H9 (cell line): Measurements from ENCODE around the gene OR10D3. TPM values are rescaled to one million over a fixed set of nuclear protein-coding genes. Genes with fewer than 3 reads are reported as not detected.

Source experiments
- DNase-seq: peaks from one replicate; pipeline ENCODE4 v3.0.0-alpha.2; 2017
- H2AFZ ChIP-seq: one replicate; pipeline ENCODE4 v1.6.1; 2013; ENCODE audit warnings: mild to moderate bottlenecking, low read length, control low read depth, moderate library complexity
- H2AK5ac ChIP-seq: 2 replicates; pipeline ENCODE4 v1.6.1; 2013; ENCODE audit warnings: low read length, control low read depth, mixed read lengths; ENCODE audit not compliant: insufficient read length
- H2BK120ac ChIP-seq: one replicate; pipeline ENCODE4 v1.6.1; 2013; ENCODE audit warnings: low read depth, mild to moderate bottlenecking, low read length, control low read depth, inconsistent platforms; ENCODE audit not compliant: poor library complexity, severe bottlenecking
- H2BK12ac ChIP-seq: 2 replicates; pipeline ENCODE4 v1.6.1; 2013; ENCODE audit warnings: low read length, control low read depth, mixed read lengths, low read depth; ENCODE audit not compliant: insufficient read length
- H2BK15ac ChIP-seq: 2 replicates; pipeline ENCODE4 v1.6.1; 2013; ENCODE audit warnings: low read depth, low read length, control low read depth
- H2BK20ac ChIP-seq: one replicate; pipeline ENCODE4 v1.6.1; 2013; ENCODE audit warnings: low read depth, mild to moderate bottlenecking, low read length, control low read depth, inconsistent platforms; ENCODE audit not compliant: poor library complexity, severe bottlenecking
- H2BK5ac ChIP-seq: 2 replicates; pipeline ENCODE4 v1.6.1; 2013; ENCODE audit warnings: low read length, control low read depth, mixed read lengths; ENCODE audit not compliant: insufficient read length
- H3K14ac ChIP-seq: 2 replicates; pipeline ENCODE4 v1.6.1; 2013; ENCODE audit warnings: low read length, control low read depth; ENCODE audit not compliant: insufficient read depth
- H3K18ac ChIP-seq: 2 replicates; pipeline ENCODE4 v1.6.1; 2013; ENCODE audit warnings: low read depth, mild to moderate bottlenecking, mixed read lengths, low read length, control low read depth; ENCODE audit not compliant: insufficient read length
- H3K23ac ChIP-seq: 2 replicates; pipeline ENCODE4 v1.6.1; 2013; ENCODE audit warnings: low read length, control low read depth, mixed read lengths, low read depth; ENCODE audit not compliant: insufficient read length
- H3K23me2 ChIP-seq: 2 replicates; pipeline ENCODE4 v1.6.1; 2013; ENCODE audit warnings: low read depth, mild to moderate bottlenecking, mixed read lengths, low read length, control low read depth; ENCODE audit not compliant: insufficient read length, poor library complexity, severe bottlenecking
- H3K27ac ChIP-seq: 2 replicates; pipeline ENCODE4 v1.5.1; 2013; ENCODE audit warnings: low read length, control low read depth, mixed read lengths, low read depth; ENCODE audit not compliant: insufficient read length
- H3K27me3 ChIP-seq: 2 replicates; pipeline ENCODE4 v1.6.1; 2013; ENCODE audit warnings: low read length, control low read depth, inconsistent platforms; ENCODE audit not compliant: insufficient read depth
- H3K4ac ChIP-seq: 2 replicates; pipeline ENCODE4 v1.6.1; 2013; ENCODE audit warnings: low read depth, mild to moderate bottlenecking, control low read depth, inconsistent platforms, low read length, moderate library complexity
- H3K4me1 ChIP-seq: 2 replicates; pipeline ENCODE4 v1.6.1; 2013; ENCODE audit warnings: low read length, control low read depth, inconsistent platforms; ENCODE audit not compliant: insufficient read depth
- H3K4me2 ChIP-seq: 2 replicates; pipeline ENCODE4 v1.6.1; 2013; ENCODE audit warnings: low read length, control low read depth, mixed read lengths; ENCODE audit not compliant: insufficient read length, insufficient read depth
- H3K56ac ChIP-seq: 2 replicates; pipeline ENCODE4 v1.6.1; 2013; ENCODE audit warnings: low read depth, mild to moderate bottlenecking, mixed read lengths, low read length, control low read depth; ENCODE audit not compliant: insufficient read length
- H3K79me1 ChIP-seq: 2 replicates; pipeline ENCODE4 v1.6.1; 2013; ENCODE audit warnings: low read depth, mild to moderate bottlenecking, moderate library complexity, low read length, control low read depth, inconsistent platforms; ENCODE audit not compliant: insufficient read depth, poor library complexity, severe bottlenecking
- H3K79me2 ChIP-seq: 2 replicates; pipeline ENCODE4 v1.6.1; 2013; ENCODE audit warnings: low read length, control low read depth, inconsistent platforms; ENCODE audit not compliant: insufficient read depth
- H3K9ac ChIP-seq: 2 replicates; pipeline ENCODE4 v1.6.1; 2013; ENCODE audit warnings: low read length, control low read depth, mixed read lengths; ENCODE audit not compliant: insufficient read length; ENCODE audit errors: extremely low read depth
- H3K9me3 ChIP-seq: one replicate; pipeline ENCODE4 v1.6.1; 2013; ENCODE audit warnings: low read depth, low read length, inconsistent platforms; ENCODE audit not compliant: control insufficient read depth
- H3T11ph ChIP-seq: one replicate; pipeline ENCODE4 v1.6.1; 2013; ENCODE audit warnings: mild to moderate bottlenecking, low read length, control low read depth, inconsistent platforms
- H4K20me1 ChIP-seq: one replicate; pipeline ENCODE4 v1.6.1; 2013; ENCODE audit not compliant: control insufficient read depth, insufficient read length, insufficient read depth
- H4K5ac ChIP-seq: 2 replicates; pipeline ENCODE4 v1.6.1; 2013; ENCODE audit warnings: low read depth, mild to moderate bottlenecking, mixed read lengths, low read length, control low read depth; ENCODE audit not compliant: insufficient read length
- H4K8ac ChIP-seq: replicated peaks from 2 replicates; pipeline ENCODE4 v1.6.1; 2013; ENCODE audit warnings: low read length, control low read depth, mixed read lengths, low read depth; ENCODE audit not compliant: insufficient read length
- H4K91ac ChIP-seq: 2 replicates; pipeline ENCODE4 v1.6.1; 2013; ENCODE audit warnings: low read depth, mild to moderate bottlenecking, moderate library complexity, mixed read lengths, low read length, control low read depth; ENCODE audit not compliant: insufficient read length
- H3K27ac Mint-ChIP-seq, 3 experiments: 2 replicates in 2 of 3; 3 replicates in 1 of 3; pipeline ENCODE4 v1.8.0; 2020 to 2021; ENCODE audit warnings: mixed read lengths in 3 of 3, mild to moderate bottlenecking in 1 of 3, moderate library complexity in 1 of 3
- H3K27me3 Mint-ChIP-seq: 2 replicates; pipeline ENCODE4 v1.8.0; 2021; ENCODE audit warnings: low read depth, mild to moderate bottlenecking, moderate library complexity, mixed read lengths
- H3K36me3 Mint-ChIP-seq, 3 experiments: 2 replicates in 2 of 3; 3 replicates in 1 of 3; pipeline ENCODE4 v1.8.0; 2020 to 2021; ENCODE audit warnings: low read depth in 3 of 3, mixed read lengths in 3 of 3; ENCODE audit not compliant: insufficient read depth in 1 of 3
- H3K4me1 Mint-ChIP-seq, 2 experiments: 2 replicates each; pipeline ENCODE4 v1.8.0; 2020; ENCODE audit warnings: mixed read lengths in 2 of 2
- H3K4me3 Mint-ChIP-seq, 2 experiments: 2 replicates in 1 of 2; 3 replicates in 1 of 2; pipeline ENCODE4 v1.8.0; 2020 to 2021; ENCODE audit warnings: mild to moderate bottlenecking in 2 of 2, mixed read lengths in 2 of 2, moderate library complexity in 1 of 2
- H3K9me3 Mint-ChIP-seq, 2 experiments: 2 replicates in 1 of 2; 3 replicates in 1 of 2; pipeline ENCODE4 v1.8.0; 2020; ENCODE audit warnings: mild to moderate bottlenecking in 2 of 2, mixed read lengths in 2 of 2, moderate library complexity in 1 of 2
- CTCF ChIP-seq: fragments of 200-600 bp; sonication (generic); conservative IDR thresholded peaks from 3 replicates; pipeline ENCODE4 v1.8.0; 2021; ENCODE audit warnings: antibody characterized with exemption, mild to moderate bottlenecking
- WGBS: extraction: QIAGEN DNeasy Blood & Tissue Kit; methylation state at CpG from one replicate; pipeline ENCODE4 v1.1.7; 2013; ENCODE audit warnings: missing lambda C conversion rate, low lambda C conversion rate, mixed read lengths; ENCODE audit not compliant: insufficient read length; ENCODE audit errors: extremely low coverage; 5-methylcytosine and 5-hydroxymethylcytosine counted together
- total RNA-seq: library from RNA; stranded (reverse); gene quantifications from 2 replicates; pipeline ENCODE4 v1.2.1, GENCODE V29; 2021

OR10D3 gene
- total RNA-seq, 1 experiment from 2014 or later: not detected

- Histone ChIP-seq H3K23me2 (no peaks in the 10 kb centered on the region), H4K91ac (no peak overlapping the region)
- H3K36me3 Mint-ChIP-seq: no peaks in the 10 kb centered on the region
Observed at GRCh38 chr11:124233376-124233775, 50.2 kb downstream of the OR10D3 start.

More at GRCh38 chr11:124233376-124233775, 50.2 kb downstream of the OR10D3 start:
- H3K4me2 ChIP-seq: no peak overlapping the region
- no peaks in the 10 kb centered on the region for H3K9me3 ChIP-seq
- no peak overlapping the region for H2BK12ac ChIP-seq
- no peaks in the 10 kb centered on the region for H3K4me1 ChIP-seq
- Mint-ChIP-seq H3K4me3 (no peak overlapping the region), H3K4me1 (no peaks in the 10 kb centered on the region), H3K27ac (no peak overlapping the region), H3K9me3 (no peaks in the 10 kb centered on the region; a peak in 1 of 5 replicates), H3K27me3 (no peaks in the 10 kb centered on the region; the same call in 1 of the 2 replicates)
- H3K14ac ChIP-seq: no peak overlapping the region
- no CpG with 5 or more reads among the region's 1 CpG for WGBS
- no peak overlapping the region for H2BK120ac ChIP-seq
- no peak overlapping the region for H2AFZ ChIP-seq
- no peak overlapping the region for H2BK20ac ChIP-seq
- H3K23ac ChIP-seq: no peak overlapping the region
- no peak overlapping the region for H2AK5ac ChIP-seq
- H3K9ac ChIP-seq: no peak overlapping the region
- no peaks in the 10 kb centered on the region for H4K20me1 ChIP-seq
- no peak overlapping the region for H3T11ph ChIP-seq
- no peak overlapping the region for H3K4ac ChIP-seq
- H3K79me2 ChIP-seq: no peaks in the 10 kb centered on the region
- H3K27ac ChIP-seq: no peak overlapping the region
- H3K56ac ChIP-seq: no peak overlapping the region
- no peak overlapping the region for H2BK5ac ChIP-seq
- H3K18ac ChIP-seq: no peak overlapping the region
- no peak overlapping the region for H4K8ac ChIP-seq
- TF ChIP-seq CTCF: no peak
- H2BK15ac ChIP-seq: no peak overlapping the region
- DNase-seq: no peak
- no peaks in the 10 kb centered on the region for H3K27me3 ChIP-seq
- no peak overlapping the region for H4K5ac ChIP-seq
- no peaks in the 10 kb centered on the region for H3K79me1 ChIP-seq

Other genes with a start within 250 kb of the OR10D3 start
- not detected in 2 replicates for gene OR4D5, start 243.7 kb upstream of the OR10D3 start, total RNA-seq
- not detected in 2 replicates for gene OR6T1, start 239.5 kb upstream of the OR10D3 start, total RNA-seq
- not detected in 2 replicates for gene OR10S1, start 205.6 kb upstream of the OR10D3 start, total RNA-seq
- gene OR10G6, start 188.2 kb upstream of the OR10D3 start, total RNA-seq: not detected in 2 replicates
- 0.07 TPM in 1 of 2 replicates, not detected in the other for gene OR10G4, start 170.3 kb upstream of the OR10D3 start, total RNA-seq
- gene OR10G9, start 160.3 kb upstream of the OR10D3 start, total RNA-seq: not detected in 2 replicates
- gene OR10G8, start 156.5 kb upstream of the OR10D3 start, total RNA-seq: not detected in 2 replicates
- gene OR10G7, start 142.0 kb upstream of the OR10D3 start, total RNA-seq: not detected in 2 replicates
- 15.6 and 16.5 TPM in 2 replicates for gene VWA5A, start 67.9 kb upstream of the OR10D3 start, total RNA-seq
- gene OR8G1, start 57.8 kb downstream of the OR10D3 start, total RNA-seq: not detected in 2 replicates
- not detected in 2 replicates for gene OR8G5, start 73.0 kb downstream of the OR10D3 start, total RNA-seq
- not detected in 2 replicates for gene OR8D1, start 130.6 kb downstream of the OR10D3 start, total RNA-seq
- not detected in 2 replicates for gene OR8D2, start 136.9 kb downstream of the OR10D3 start, total RNA-seq
- not detected in 2 replicates for gene OR8B2, start 201.2 kb downstream of the OR10D3 start, total RNA-seq
- gene OR8B3, start 215.7 kb downstream of the OR10D3 start, total RNA-seq: not detected in 2 replicates
- not detected in 2 replicates for gene OR8B4, start 241.5 kb downstream of the OR10D3 start, total RNA-seq